ENCODE results near the gene CRACDL. TPM values are rescaled to one million over a fixed set of nuclear protein-coding genes. Genes with fewer than 3 reads are reported as not detected.

The CRACDL gene
- total RNA-seq (2014; rRNA removed; shearing (Covaris generic)) = 0.08 TPM in 1 of 2 replicates, not detected in the other

- DNase-seq (ENCODE audit: low spot score) = no peak
Measured at GRCh38 chr2:98935777-98936352, at the start of gene CRACDL. Gene CRACDL (minus strand): TSS chr2:98936225. CDS start chr2:98846800, 89,425 bp downstream.

GRCh38 chr2:98975611-98976010 is 39.6 kb upstream of the CRACDL start:
- no peak for DNase-seq (ENCODE audit: low spot score)

GRCh38 chr2:98972582-98973167 is 36.6 kb upstream of the CRACDL start:
- no peak for DNase-seq (ENCODE audit: low spot score)

GRCh38 chr2:98959810-98960507 is 23.9 kb upstream of the CRACDL start:
- no peak for DNase-seq (ENCODE audit: low spot score)

GRCh38 chr2:98952966-98953365 is 16.9 kb upstream of the CRACDL start:
- no peak for DNase-seq (ENCODE audit: low spot score)

GRCh38 chr2:98948956-98949739 is 13.1 kb upstream of the CRACDL start:
- no peak for DNase-seq (ENCODE audit: low spot score)

- DNase-seq (ENCODE audit: low spot score) = no peak
Measured at GRCh38 chr2:98947554-98947953, 11.5 kb upstream of the CRACDL start.

- no peak for DNase-seq (ENCODE audit: low spot score)
Measured at GRCh38 chr2:98946855-98947254, 10.8 kb upstream of the CRACDL start.

- DNase-seq (ENCODE audit: low spot score) = peak; percentile 16
Measured at GRCh38 chr2:98944775-98945174, 8.8 kb upstream of the CRACDL start.

GRCh38 chr2:98940102-98940501 is 4.1 kb upstream of the CRACDL start:
- no peak for DNase-seq (ENCODE audit: low spot score)

- DNase-seq (ENCODE audit: low spot score) = no peak
Measured at GRCh38 chr2:98937906-98938305, 1.9 kb upstream of the CRACDL start.

GRCh38 chr2:98936353-98937351 is 627 bp upstream of the CRACDL start:
- DNase-seq (ENCODE audit: low spot score) = no peak

- no peak for DNase-seq (ENCODE audit: low spot score)
Measured at GRCh38 chr2:98935111-98935770, 784 bp downstream of the CRACDL start.

- DNase-seq (ENCODE audit: low spot score) = no peak
Measured at GRCh38 chr2:98932778-98933343, 3.2 kb downstream of the CRACDL start.

GRCh38 chr2:98932164-98932563 is 3.9 kb downstream of the CRACDL start:
- no peak for DNase-seq (ENCODE audit: low spot score)

- no peak for DNase-seq (ENCODE audit: low spot score)
Measured at GRCh38 chr2:98931596-98931995, 4.4 kb downstream of the CRACDL start.

- DNase-seq (ENCODE audit: low spot score) = no peak
Measured at GRCh38 chr2:98929920-98930319, 6.1 kb downstream of the CRACDL start.

- DNase-seq (ENCODE audit: low spot score) = no peak
Measured at GRCh38 chr2:98928242-98928641, 7.8 kb downstream of the CRACDL start.

- DNase-seq (ENCODE audit: low spot score) = no peak
Measured at GRCh38 chr2:98927027-98927426, 9.0 kb downstream of the CRACDL start.

GRCh38 chr2:98926601-98927000 is 9.4 kb downstream of the CRACDL start:
- no peak for DNase-seq (ENCODE audit: low spot score)

Measured in H4 (cell line).